Suprapubic skin (tissue), 3 donors: ENCODE results near the gene DCAF7.

Experiments
- POLR2A ChIP-seq, 2 donors: fragments of 450-650 bp; IDR thresholded peaks; one replicate each; pipeline ENCODE4 v1.6.1; 2017; ENCODE audit warnings: antibody characterized with exemption in 2 of 2, mild to moderate bottlenecking in 2 of 2, moderate library complexity in 2 of 2
- TF ChIP-seq, protein P1 (sequence below), 2 donors: fragments of 200-600 bp in 1 of 2; fragments of 450-650 bp in 1 of 2; sonication (generic) in 1 of 2; IDR thresholded peaks; one replicate each; pipeline ENCODE4 v1.5.1; 2016 to 2019; ENCODE audit warnings: antibody characterized with exemption in 2 of 2, mild to moderate bottlenecking in 1 of 2, moderate library complexity in 1 of 2

GRCh38 chr17:63534816-63535455 lies 15.3 kb upstream of the DCAF7 start:
- TF ChIP-seq POLR2A (IDR thresholded peaks at IDR 0.05): no peak
- TF ChIP-seq, protein P1, sequence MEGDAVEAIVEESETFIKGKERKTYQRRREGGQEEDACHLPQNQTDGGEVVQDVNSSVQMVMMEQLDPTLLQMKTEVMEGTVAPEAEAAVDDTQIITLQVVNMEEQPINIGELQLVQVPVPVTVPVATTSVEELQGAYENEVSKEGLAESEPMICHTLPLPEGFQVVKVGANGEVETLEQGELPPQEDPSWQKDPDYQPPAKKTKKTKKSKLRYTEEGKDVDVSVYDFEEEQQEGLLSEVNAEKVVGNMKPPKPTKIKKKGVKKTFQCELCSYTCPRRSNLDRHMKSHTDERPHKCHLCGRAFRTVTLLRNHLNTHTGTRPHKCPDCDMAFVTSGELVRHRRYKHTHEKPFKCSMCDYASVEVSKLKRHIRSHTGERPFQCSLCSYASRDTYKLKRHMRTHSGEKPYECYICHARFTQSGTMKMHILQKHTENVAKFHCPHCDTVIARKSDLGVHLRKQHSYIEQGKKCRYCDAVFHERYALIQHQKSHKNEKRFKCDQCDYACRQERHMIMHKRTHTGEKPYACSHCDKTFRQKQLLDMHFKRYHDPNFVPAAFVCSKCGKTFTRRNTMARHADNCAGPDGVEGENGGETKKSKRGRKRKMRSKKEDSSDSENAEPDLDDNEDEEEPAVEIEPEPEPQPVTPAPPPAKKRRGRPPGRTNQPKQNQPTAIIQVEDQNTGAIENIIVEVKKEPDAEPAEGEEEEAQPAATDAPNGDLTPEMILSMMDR (IDR thresholded peaks at IDR 0.05): no peak
